ENCODE data around the gene PON1. TPM values are rescaled to one million over a fixed set of nuclear protein-coding genes. Genes with fewer than 3 reads are reported as not detected.

PON1 gene
- total RNA-seq, 4 donors from 2014 or later = not detected

DNA sequence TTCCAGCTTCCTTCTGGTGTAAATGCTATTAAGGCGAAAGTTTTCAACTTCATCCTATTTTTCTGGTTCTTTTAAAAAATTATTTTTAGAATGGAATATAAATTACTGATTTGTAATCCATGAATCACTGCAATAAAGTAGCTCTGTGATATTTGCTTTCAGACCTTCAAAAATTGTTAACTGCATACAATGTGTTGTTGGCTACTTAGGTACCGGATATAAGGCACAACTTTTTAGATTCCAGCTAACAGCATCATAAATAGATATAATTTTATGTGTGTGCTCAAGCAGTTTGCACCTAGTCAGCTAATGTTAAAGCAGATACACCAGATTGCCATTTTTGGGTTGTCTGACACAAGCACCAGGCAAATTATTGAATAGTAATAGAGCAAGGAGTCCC, 58.7 kb downstream of the PON1 start:
- intact Hi-C loops (cut with DNase I; ENCODE audit: low total_unique reads) = no loop called here
- Histone ChIP-seq H3K36me3 (no peaks in the 10 kb centered on the region), H3K27me3 (no peaks in the 10 kb centered on the region), H3K27ac (no peak overlapping the region), H3K9me3 (no peaks in the 10 kb centered on the region), H3K4me3 (no peak overlapping the region), H3K4me1 (no peaks in the 10 kb centered on the region)
- TF ChIP-seq CTCF (IDR thresholded peaks at IDR 0.05) (no peak), POLR2A (IDR thresholded peaks at IDR 0.05) (no peak)
- DNase-seq = no peak

GRCh38 chr7:95264363-95264891, 59.9 kb downstream of the PON1 start:
- Histone ChIP-seq H3K4me1 (no peaks in the 10 kb centered on the region), H3K27ac (no peak overlapping the region), H3K36me3 (no peaks in the 10 kb centered on the region), H3K27me3 (no peaks in the 10 kb centered on the region), H3K4me3 (no peak overlapping the region), H3K9me3 (no peaks in the 10 kb centered on the region)
- intact Hi-C loops (cut with DNase I; ENCODE audit: low total_unique reads) = no loop called here
- TF ChIP-seq CTCF (IDR thresholded peaks at IDR 0.05) (no peak), POLR2A (IDR thresholded peaks at IDR 0.05) (no peak)
- no peak for DNase-seq

GRCh38 chr7:95263785-95264362, 60.5 kb downstream of the PON1 start:
- intact Hi-C loops (cut with DNase I; ENCODE audit: low total_unique reads) = no loop called here
- DNase-seq = no peak
- H3K27me3 ChIP-seq = no peaks in the 10 kb centered on the region
- no peaks in the 10 kb centered on the region for H3K9me3 ChIP-seq
- no peak overlapping the region for H3K4me3 ChIP-seq
- H3K4me1 ChIP-seq = no peaks in the 10 kb centered on the region
- H3K27ac ChIP-seq = no peak overlapping the region
- TF ChIP-seq POLR2A (IDR thresholded peaks at IDR 0.05) (no peak), CTCF (IDR thresholded peaks at IDR 0.05) (no peak)
- no peaks in the 10 kb centered on the region for H3K36me3 ChIP-seq

DNA sequence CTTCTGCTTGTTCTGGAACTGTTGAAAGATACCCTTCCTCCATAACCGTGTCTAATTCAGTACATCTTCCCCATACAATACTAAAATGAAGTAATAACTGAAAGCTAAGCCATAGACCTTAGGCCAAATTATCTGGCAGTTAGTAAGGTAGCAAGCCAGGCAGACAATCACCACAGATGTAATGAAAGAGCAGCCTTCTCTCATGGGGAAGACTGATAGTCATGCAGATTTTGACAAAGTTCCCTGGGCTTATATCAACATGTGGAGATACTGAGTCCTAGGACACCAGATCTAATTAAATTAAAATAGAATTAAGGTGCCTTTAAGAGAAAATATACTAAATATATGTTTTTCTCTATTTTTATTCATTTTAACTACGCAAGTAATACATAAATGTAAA, 61.5 kb downstream of the PON1 start:
- Histone ChIP-seq H3K36me3 (no peaks in the 10 kb centered on the region), H3K4me3 (no peak overlapping the region), H3K27me3 (no peaks in the 10 kb centered on the region), H3K4me1 (no peaks in the 10 kb centered on the region), H3K9me3 (no peaks in the 10 kb centered on the region), H3K27ac (no peak overlapping the region)
- intact Hi-C loops (cut with DNase I; ENCODE audit: low total_unique reads) = no loop called here
- TF ChIP-seq POLR2A (IDR thresholded peaks at IDR 0.05) (no peak), CTCF (IDR thresholded peaks at IDR 0.05) (no peak)
- DNase-seq = no peak

GRCh38 chr7:95261895-95262415, 62.4 kb downstream of the PON1 start:
- Histone ChIP-seq H3K9me3 (no peaks in the 10 kb centered on the region), H3K27ac (no peak overlapping the region), H3K27me3 (no peaks in the 10 kb centered on the region), H3K4me1 (no peaks in the 10 kb centered on the region), H3K36me3 (no peaks in the 10 kb centered on the region), H3K4me3 (no peak overlapping the region)
- no peak for DNase-seq
- TF ChIP-seq POLR2A (IDR thresholded peaks at IDR 0.05) = no peak
- no peak for TF ChIP-seq CTCF (IDR thresholded peaks at IDR 0.05)
- intact Hi-C loops (cut with DNase I; ENCODE audit: low total_unique reads) = no loop called here

All from uterus (tissue), 4 donors.